Gastrocnemius medialis (tissue), 4 donors: ENCODE measurements around the gene IRS1.

ENCODE experiments used
- CTCF ChIP-seq, 5 experiments: fragments of 450-650 bp in 3 of 5; fragments of 200-600 bp in 2 of 5; sonication (generic) in 2 of 5; IDR thresholded peaks in 4 of 5; conservative IDR thresholded peaks in 1 of 5; 1 replicate in 4 of 5; 2 replicates in 1 of 5; pipeline ENCODE4 v1.5.1; 2016 to 2019; ENCODE audit warnings: antibody characterized with exemption in 5 of 5, mild to moderate bottlenecking in 3 of 5, moderate library complexity in 3 of 5
- POLR2A ChIP-seq, 2 donors: fragments of 450-650 bp; IDR thresholded peaks; one replicate each; pipeline ENCODE4 v1.6.1; 2017; ENCODE audit warnings: antibody characterized with exemption in 2 of 2, mild to moderate bottlenecking in 2 of 2, moderate library complexity in 2 of 2

GRCh38 chr2:226742347-226742746, 57.3 kb downstream of the IRS1 start:
- no peak for TF ChIP-seq CTCF (IDR thresholded peaks at IDR 0.05 in 4 of 5, conservative IDR thresholded peaks at IDR 0.05 in 1 of 5)
- TF ChIP-seq POLR2A (IDR thresholded peaks at IDR 0.05), result no peak
